Right lobe of liver (tissue), 4 donors: Measurements from ENCODE around the gene FAM171A1.

Experiments
- CTCF ChIP-seq, 4 donors: fragments of 200-600 bp in 3 of 4; fragments of 450-650 bp in 1 of 4; IDR thresholded peaks; one replicate each; pipeline versions ENCODE4 v1.5.1 to v1.8.0; 2016 to 2022; ENCODE audit warnings: antibody characterized with exemption in 4 of 4, mild to moderate bottlenecking in 2 of 4
- POLR2A ChIP-seq: fragments of 450-650 bp; IDR thresholded peaks from one replicate; pipeline ENCODE4 v1.6.1; 2017; ENCODE audit warnings: antibody characterized with exemption, mild to moderate bottlenecking
- donor health status: DM: no; HTN: no; CAD: no.
- donor health status: DM: no; HTN: no; CAD: no.
- donor health status: DM: no; HTN: yes; CAD: no.

- no peak for TF ChIP-seq CTCF (IDR thresholded peaks at IDR 0.05)
- TF ChIP-seq POLR2A, result no peak
Observed at GRCh38 chr10:15420858-15421257, 49.8 kb upstream of the FAM171A1 start.
